ENCODE data around the gene ZNF618.

The ZNF618 gene

DNA sequence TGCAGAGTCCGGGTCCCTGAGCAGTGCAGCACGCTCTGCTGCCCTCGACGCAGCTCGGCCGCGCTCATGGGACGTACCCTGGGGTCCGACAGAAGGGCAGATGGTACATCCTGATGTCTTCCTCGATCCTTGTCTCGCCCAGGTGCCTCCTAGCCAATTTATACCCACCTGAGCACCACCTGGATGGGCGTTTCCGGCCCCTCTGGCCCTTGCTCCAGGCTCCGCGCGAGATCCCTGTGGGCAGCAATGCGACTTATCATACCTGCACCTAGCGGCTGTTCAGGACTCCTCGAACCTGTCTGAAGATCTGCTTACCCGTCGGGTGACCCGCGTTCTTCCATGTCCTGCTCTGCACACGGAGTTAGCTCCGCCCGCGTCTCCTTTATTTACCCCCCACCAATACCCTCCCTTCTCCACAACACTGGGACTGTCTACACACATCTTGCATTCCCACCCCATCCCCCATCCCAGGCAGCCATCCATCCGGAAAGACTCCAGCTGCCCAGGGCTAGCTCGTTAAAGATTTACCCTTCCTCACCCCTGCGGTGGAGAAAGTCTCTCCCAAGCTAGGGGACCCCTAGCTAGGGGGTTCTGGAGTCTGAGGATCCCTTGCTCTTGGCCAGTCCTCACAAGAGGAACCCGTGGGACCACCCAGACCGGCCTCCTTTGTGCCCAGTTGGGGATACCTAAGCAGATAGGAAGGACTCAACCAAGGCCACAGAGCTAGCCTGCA is 223.0 kb downstream of the ZNF618 start, which contains the start of gene KIF12:
KIF12 (minus strand) TSS at position 357 of the 733 bp plus-strand sequence; CDS start at position 341, 16 bp downstream.
- no peak for DNase-seq (ENCODE audit: low read depth in 3 of 3)

GRCh38 chr9:114099669-114100270 is 223.7 kb downstream of the ZNF618 start:
- no peak for DNase-seq (ENCODE audit: low read depth in 3 of 3)

- no peak for DNase-seq (ENCODE audit: low read depth in 3 of 3)
Observed at GRCh38 chr9:114100536-114100935, 224.4 kb downstream of the ZNF618 start.

GRCh38 chr9:114102484-114102883 is 226.4 kb downstream of the ZNF618 start:
- DNase-seq (ENCODE audit: low read depth in 3 of 3) = no peak

DNA sequence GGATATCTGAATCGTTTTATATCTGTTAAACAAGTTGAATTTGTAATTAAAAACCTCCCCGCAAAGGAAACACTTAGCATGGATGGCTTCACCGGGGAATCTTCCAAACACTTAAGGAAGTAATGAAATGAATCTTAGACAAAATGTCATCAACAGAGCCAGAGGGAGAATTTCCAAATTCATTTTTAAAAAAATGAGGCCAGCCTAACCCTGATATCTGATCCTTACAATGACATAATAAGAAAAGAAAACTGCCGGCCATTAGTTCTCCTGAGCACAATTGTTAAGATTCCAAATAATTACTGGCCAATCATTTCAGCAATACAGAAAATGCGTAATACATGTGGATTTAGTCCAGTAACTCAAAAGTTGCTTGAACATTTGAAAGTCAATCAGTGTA is 229.1 kb downstream of the ZNF618 start:
- no peak for DNase-seq (ENCODE audit: low read depth in 3 of 3)
